BE2C (cell line): ENCODE results near the gene RNF152.

ENCODE experiments used
- DNase-seq: peaks from one replicate; pipeline ENCODE4 v3.0.0-alpha.2; 2020
- H3K27me3 ChIP-seq: fragments of 250-450 bp; sonication (Bioruptor Pico); 2 replicates; pipeline ENCODE4 v1.5.1; 2020; ENCODE audit warnings: mild to moderate bottlenecking
- H3K36me3 ChIP-seq: fragments of 250-450 bp; sonication (Bioruptor Pico); 2 replicates; pipeline ENCODE4 v1.5.1; 2020; ENCODE audit warnings: mild to moderate bottlenecking
- H3K4me1 ChIP-seq: fragments of 250-450 bp; sonication (Bioruptor Pico); 2 replicates; pipeline ENCODE4 v1.5.1; 2020
- H3K4me3 ChIP-seq: 2 replicates; pipeline ENCODE4 v1.5.1; 2011; ENCODE audit warnings: low read depth, low read length
- H3K9me3 ChIP-seq: fragments of 250-450 bp; sonication (Bioruptor Pico); 2 replicates; pipeline ENCODE4 v1.5.1; 2020
- TF ChIP-seq, protein P1 (sequence below): IDR thresholded peaks from 2 replicates; pipeline ENCODE4 v1.5.1; 2012; ENCODE audit warnings: mild to moderate bottlenecking, low read depth, low read length

Gene RNF152

DNA sequence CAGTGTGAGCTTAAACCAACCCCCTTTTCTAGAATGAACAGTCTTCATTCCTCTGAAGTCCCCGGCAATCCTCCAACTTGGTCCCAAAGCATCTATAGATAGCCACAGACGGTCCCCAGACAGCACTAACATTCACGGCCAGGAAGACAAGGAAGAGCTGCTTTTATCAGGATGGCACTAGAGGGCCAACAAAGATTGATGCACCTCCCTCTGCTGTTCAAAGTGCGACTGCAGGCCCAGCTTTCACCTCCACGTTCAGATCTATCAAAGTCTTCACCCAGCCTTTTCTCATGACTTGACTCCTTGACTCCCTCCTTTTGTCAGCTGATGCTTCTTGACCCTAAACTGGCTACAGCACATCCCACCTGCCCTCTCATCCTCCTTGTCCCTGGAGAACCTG, 54.3 kb downstream of the RNF152 start:
- H3K27me3 ChIP-seq, result no peaks in the 10 kb centered on the region
- no peak overlapping the region for H3K4me3 ChIP-seq
- H3K36me3 ChIP-seq, result no peaks in the 10 kb centered on the region
- DNase-seq, result no peak
- TF ChIP-seq, protein P1, sequence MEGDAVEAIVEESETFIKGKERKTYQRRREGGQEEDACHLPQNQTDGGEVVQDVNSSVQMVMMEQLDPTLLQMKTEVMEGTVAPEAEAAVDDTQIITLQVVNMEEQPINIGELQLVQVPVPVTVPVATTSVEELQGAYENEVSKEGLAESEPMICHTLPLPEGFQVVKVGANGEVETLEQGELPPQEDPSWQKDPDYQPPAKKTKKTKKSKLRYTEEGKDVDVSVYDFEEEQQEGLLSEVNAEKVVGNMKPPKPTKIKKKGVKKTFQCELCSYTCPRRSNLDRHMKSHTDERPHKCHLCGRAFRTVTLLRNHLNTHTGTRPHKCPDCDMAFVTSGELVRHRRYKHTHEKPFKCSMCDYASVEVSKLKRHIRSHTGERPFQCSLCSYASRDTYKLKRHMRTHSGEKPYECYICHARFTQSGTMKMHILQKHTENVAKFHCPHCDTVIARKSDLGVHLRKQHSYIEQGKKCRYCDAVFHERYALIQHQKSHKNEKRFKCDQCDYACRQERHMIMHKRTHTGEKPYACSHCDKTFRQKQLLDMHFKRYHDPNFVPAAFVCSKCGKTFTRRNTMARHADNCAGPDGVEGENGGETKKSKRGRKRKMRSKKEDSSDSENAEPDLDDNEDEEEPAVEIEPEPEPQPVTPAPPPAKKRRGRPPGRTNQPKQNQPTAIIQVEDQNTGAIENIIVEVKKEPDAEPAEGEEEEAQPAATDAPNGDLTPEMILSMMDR, result no peak
- H3K4me1 ChIP-seq, result no peaks in the 10 kb centered on the region
- no peaks in the 10 kb centered on the region for H3K9me3 ChIP-seq

DNA sequence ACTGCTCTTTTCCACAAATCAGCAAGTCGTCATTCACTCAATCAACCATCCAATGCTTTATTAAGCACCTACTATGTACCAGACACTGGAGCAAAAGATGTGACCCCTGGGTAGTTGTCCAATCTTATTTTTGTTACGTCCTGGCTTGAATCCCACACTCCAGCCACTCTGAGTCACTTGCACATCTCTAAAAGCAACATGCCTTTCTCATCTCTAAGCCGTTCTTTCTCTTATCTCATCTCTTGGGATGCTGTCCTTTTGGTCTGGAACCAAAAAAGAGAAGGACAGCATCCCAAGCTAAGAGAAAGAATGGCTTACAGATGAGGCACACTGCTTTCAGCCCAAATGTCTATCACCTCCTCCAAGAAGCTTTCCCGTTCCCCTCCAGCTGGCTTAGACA, 58.8 kb downstream of the RNF152 start:
- H3K4me1 ChIP-seq, result no peaks in the 10 kb centered on the region
- no peaks in the 10 kb centered on the region for H3K9me3 ChIP-seq
- DNase-seq, result no peak
- H3K27me3 ChIP-seq, result no peaks in the 10 kb centered on the region
- H3K36me3 ChIP-seq, result no peaks in the 10 kb centered on the region
- H3K4me3 ChIP-seq, result no peak overlapping the region
- TF ChIP-seq, protein P1, result no peak

DNA sequence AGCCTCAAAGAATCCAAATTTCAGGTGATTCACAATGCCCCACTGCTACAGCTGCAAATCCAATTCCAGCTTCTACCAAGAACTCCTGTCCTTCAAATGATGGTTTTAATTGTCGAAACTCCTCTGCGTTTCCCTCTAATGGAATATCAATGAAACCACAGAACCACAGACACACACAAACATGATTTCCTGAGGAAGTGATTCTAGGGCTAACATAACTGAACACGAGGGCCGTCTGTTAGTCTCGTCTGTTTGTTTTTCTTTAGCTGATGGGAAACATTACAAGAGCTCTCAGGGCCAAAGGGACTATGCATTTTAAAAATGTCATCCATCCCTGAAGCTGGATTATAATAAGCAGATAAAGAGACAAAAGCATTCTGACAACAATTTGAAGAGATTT, 59.4 kb downstream of the RNF152 start:
- H3K27me3 ChIP-seq, result no peaks in the 10 kb centered on the region
- H3K9me3 ChIP-seq, result no peaks in the 10 kb centered on the region
- H3K36me3 ChIP-seq, result no peaks in the 10 kb centered on the region
- TF ChIP-seq, protein P1, result no peak
- DNase-seq, result no peak
- no peaks in the 10 kb centered on the region for H3K4me1 ChIP-seq
- H3K4me3 ChIP-seq, result no peak overlapping the region

DNA sequence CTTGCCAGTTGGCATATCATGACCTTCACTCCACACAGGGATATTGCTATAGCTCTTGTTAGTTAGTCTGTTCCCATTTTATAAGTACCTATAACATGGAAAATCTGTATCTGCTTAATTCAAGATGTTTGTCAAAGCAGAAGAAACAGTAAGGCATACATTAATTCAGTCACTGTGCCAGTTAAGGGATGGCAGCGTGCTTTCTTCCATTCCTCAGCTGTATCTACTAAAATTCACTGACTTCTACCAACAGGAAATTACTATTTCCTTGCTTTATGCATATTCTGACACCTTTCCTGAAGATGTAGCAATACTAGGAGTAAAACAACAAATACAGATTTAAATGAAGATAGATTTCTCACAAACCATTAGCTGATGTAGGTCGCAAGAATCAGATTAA, 59.9 kb downstream of the RNF152 start:
- no peak overlapping the region for H3K4me3 ChIP-seq
- TF ChIP-seq, protein P1, result no peak
- DNase-seq, result no peak

DNA sequence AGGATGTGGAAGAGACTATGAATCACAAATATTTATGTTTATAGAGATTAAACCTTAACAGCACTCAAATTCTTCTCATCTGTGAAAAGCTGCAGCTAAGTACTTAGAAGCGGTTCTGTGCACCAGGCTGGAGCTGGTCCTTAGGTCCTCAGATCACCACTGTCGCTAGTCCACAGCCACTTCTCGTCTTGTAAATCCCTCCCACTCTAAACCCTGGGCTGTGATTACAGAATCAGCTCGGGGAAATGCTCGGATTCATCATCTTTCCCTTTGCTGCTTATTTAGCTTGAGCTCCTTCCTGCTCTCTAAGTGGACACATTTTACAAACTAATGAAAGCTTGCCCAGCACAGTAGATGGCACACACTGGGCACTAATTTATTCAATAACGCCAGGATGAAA, 61.7 kb downstream of the RNF152 start:
- no peak overlapping the region for H3K4me3 ChIP-seq
- H3K9me3 ChIP-seq, result no peaks in the 10 kb centered on the region
- no peaks in the 10 kb centered on the region for H3K36me3 ChIP-seq
- DNase-seq, result no peak
- H3K27me3 ChIP-seq, result no peaks in the 10 kb centered on the region
- no peaks in the 10 kb centered on the region for H3K4me1 ChIP-seq
- TF ChIP-seq, protein P1, result no peak

More for the DNA sequence above, 59.9 kb downstream of the RNF152 start:
- H3K36me3 ChIP-seq, result no peaks in the 10 kb centered on the region
- H3K9me3 ChIP-seq, result no peaks in the 10 kb centered on the region
- no peaks in the 10 kb centered on the region for H3K4me1 ChIP-seq
- no peaks in the 10 kb centered on the region for H3K27me3 ChIP-seq

DNA sequence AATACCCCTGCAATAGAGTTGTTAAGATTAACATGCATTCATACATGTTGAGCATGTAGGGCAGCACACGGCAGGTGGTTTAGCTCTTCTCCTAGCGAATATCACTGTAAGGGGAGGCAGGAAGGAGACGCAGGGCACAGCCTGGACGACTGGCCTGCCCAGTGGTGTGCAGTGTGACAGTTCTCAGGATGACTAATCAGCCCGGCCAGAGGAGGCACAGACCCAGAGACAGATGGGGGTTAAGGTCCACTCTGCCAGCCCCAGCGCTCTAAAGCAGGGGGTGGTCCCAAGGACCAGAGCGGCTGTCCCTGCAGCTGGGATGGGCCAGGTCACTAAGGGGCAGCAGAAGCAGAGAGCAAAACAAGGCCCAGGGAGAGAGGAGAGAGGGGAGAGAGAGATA, 63.7 kb downstream of the RNF152 start:
- Histone ChIP-seq H3K36me3 (no peaks in the 10 kb centered on the region), H3K4me3 (no peak overlapping the region), H3K27me3 (no peaks in the 10 kb centered on the region), H3K4me1 (no peaks in the 10 kb centered on the region), H3K9me3 (no peaks in the 10 kb centered on the region)
- TF ChIP-seq, protein P1, result no peak
- no peak for DNase-seq
